ENCODE data around the gene GRK5.

Gene GRK5

GRCh38 chr10:119500821-119501220 is 293.4 kb downstream of the GRK5 start:
- no peak overlapping the region for H3K4me3 ChIP-seq (ENCODE audit: low read depth in 1 of 5, low read length in 5 of 5)
- H3K9ac ChIP-seq (ENCODE audit: low read length in 5 of 5): no peak overlapping the region
- peaks cover 0 to 30% (median 2%) of the 10 kb centered on the region in 5 donors for H3K36me3 ChIP-seq (ENCODE audit: control insufficient read depth in 5 of 5, insufficient read depth in 5 of 5, low read length in 5 of 5)
- peaks cover 0 to 9% (median 2%) of the 10 kb centered on the region in 5 donors for H3K4me1 ChIP-seq (ENCODE audit: control insufficient read depth in 5 of 5, insufficient read depth in 5 of 5, low read length in 5 of 5)
- H3K27ac ChIP-seq (ENCODE audit: low read depth, low read length): no peak overlapping the region
- H3K27me3 ChIP-seq (ENCODE audit: control insufficient read depth in 5 of 5, insufficient read depth in 4 of 5, low read length in 5 of 5): peaks cover 0 to 8% (median 3%) of the 10 kb centered on the region in 5 donors
- no peaks in the 10 kb centered on the region for H3K9me3 ChIP-seq (ENCODE audit: control insufficient read depth in 5 of 5, low read length in 5 of 5)

GRCh38 chr10:119501690-119502089 is 294.3 kb downstream of the GRK5 start:
- no peaks in the 10 kb centered on the region for H3K9me3 ChIP-seq (ENCODE audit: control insufficient read depth in 5 of 5, low read length in 5 of 5)
- no peak overlapping the region for H3K4me3 ChIP-seq (ENCODE audit: low read depth in 1 of 5, low read length in 5 of 5)
- H3K27me3 ChIP-seq (ENCODE audit: control insufficient read depth in 5 of 5, insufficient read depth in 4 of 5, low read length in 5 of 5): peaks cover 0 to 8% (median 3%) of the 10 kb centered on the region in 5 donors
- H3K4me1 ChIP-seq (ENCODE audit: control insufficient read depth in 5 of 5, insufficient read depth in 5 of 5, low read length in 5 of 5): peaks cover 0 to 10% (median 2%) of the 10 kb centered on the region in 5 donors
- no peak overlapping the region for H3K27ac ChIP-seq (ENCODE audit: low read depth, low read length)
- H3K36me3 ChIP-seq (ENCODE audit: control insufficient read depth in 5 of 5, insufficient read depth in 5 of 5, low read length in 5 of 5): peaks cover 0 to 34% (median 4%) of the 10 kb centered on the region in 5 donors
- H3K9ac ChIP-seq (ENCODE audit: low read length in 5 of 5): no peak overlapping the region

GRCh38 chr10:119502209-119502608 is 294.8 kb downstream of the GRK5 start:
- Histone ChIP-seq H3K4me1 (ENCODE audit: control insufficient read depth in 5 of 5, insufficient read depth in 5 of 5, low read length in 5 of 5) (peaks cover 0 to 10% (median 2%) of the 10 kb centered on the region in 5 donors), H3K27ac (ENCODE audit: low read depth, low read length) (no peak overlapping the region)

GRCh38 chr10:119502618-119503155 is 295.3 kb downstream of the GRK5 start:
- H3K4me3 ChIP-seq (ENCODE audit: low read depth in 1 of 5, low read length in 5 of 5): no peak overlapping the region
- peaks cover 0 to 10% (median 2%) of the 10 kb centered on the region in 5 donors for H3K4me1 ChIP-seq (ENCODE audit: control insufficient read depth in 5 of 5, insufficient read depth in 5 of 5, low read length in 5 of 5)
- no peak overlapping the region for H3K27ac ChIP-seq (ENCODE audit: low read depth, low read length)
- no peaks in the 10 kb centered on the region for H3K9me3 ChIP-seq (ENCODE audit: control insufficient read depth in 5 of 5, low read length in 5 of 5)
- H3K27me3 ChIP-seq (ENCODE audit: control insufficient read depth in 5 of 5, insufficient read depth in 4 of 5, low read length in 5 of 5): peaks cover 0 to 8% (median 3%) of the 10 kb centered on the region in 5 donors
- peaks cover 0 to 34% (median 4%) of the 10 kb centered on the region in 5 donors for H3K36me3 ChIP-seq (ENCODE audit: control insufficient read depth in 5 of 5, insufficient read depth in 5 of 5, low read length in 5 of 5)
- H3K9ac ChIP-seq (ENCODE audit: low read length in 5 of 5): no peak overlapping the region

More at GRCh38 chr10:119502209-119502608, 294.8 kb downstream of the GRK5 start:
- H3K4me3 ChIP-seq (ENCODE audit: low read depth in 1 of 5, low read length in 5 of 5): no peak overlapping the region
- no peak overlapping the region for H3K9ac ChIP-seq (ENCODE audit: low read length in 5 of 5)
- peaks cover 0 to 34% (median 4%) of the 10 kb centered on the region in 5 donors for H3K36me3 ChIP-seq (ENCODE audit: control insufficient read depth in 5 of 5, insufficient read depth in 5 of 5, low read length in 5 of 5)
- peaks cover 0 to 8% (median 3%) of the 10 kb centered on the region in 5 donors for H3K27me3 ChIP-seq (ENCODE audit: control insufficient read depth in 5 of 5, insufficient read depth in 4 of 5, low read length in 5 of 5)
- H3K9me3 ChIP-seq (ENCODE audit: control insufficient read depth in 5 of 5, low read length in 5 of 5): no peaks in the 10 kb centered on the region

- Histone ChIP-seq H3K4me1 (ENCODE audit: control insufficient read depth in 5 of 5, insufficient read depth in 5 of 5, low read length in 5 of 5) (peaks cover 0 to 10% (median 2%) of the 10 kb centered on the region in 5 donors), H3K27ac (ENCODE audit: low read depth, low read length) (no peak overlapping the region)
Observed at GRCh38 chr10:119503821-119504220, 296.4 kb downstream of the GRK5 start.

GRCh38 chr10:119504651-119505050 is 297.3 kb downstream of the GRK5 start:
- Histone ChIP-seq H3K27ac (ENCODE audit: low read depth, low read length) (no peak overlapping the region), H3K9ac (ENCODE audit: low read length in 5 of 5) (no peak overlapping the region), H3K4me1 (ENCODE audit: control insufficient read depth in 5 of 5, insufficient read depth in 5 of 5, low read length in 5 of 5) (peaks cover 0 to 10% (median 2%) of the 10 kb centered on the region in 5 donors), H3K9me3 (ENCODE audit: control insufficient read depth in 5 of 5, low read length in 5 of 5) (no peaks in the 10 kb centered on the region), H3K36me3 (ENCODE audit: control insufficient read depth in 5 of 5, insufficient read depth in 5 of 5, low read length in 5 of 5) (peaks cover 0 to 28% (median 3%) of the 10 kb centered on the region in 5 donors), H3K4me3 (ENCODE audit: low read depth in 1 of 5, low read length in 5 of 5) (no peak overlapping the region), H3K27me3 (ENCODE audit: control insufficient read depth in 5 of 5, insufficient read depth in 4 of 5, low read length in 5 of 5) (peaks cover 0 to 8% (median 3%) of the 10 kb centered on the region in 5 donors)

More at GRCh38 chr10:119503821-119504220, 296.4 kb downstream of the GRK5 start:
- H3K4me3 ChIP-seq (ENCODE audit: low read depth in 1 of 5, low read length in 5 of 5): no peak overlapping the region
- H3K27me3 ChIP-seq (ENCODE audit: control insufficient read depth in 5 of 5, insufficient read depth in 4 of 5, low read length in 5 of 5): peaks cover 0 to 8% (median 3%) of the 10 kb centered on the region in 5 donors
- no peak overlapping the region for H3K9ac ChIP-seq (ENCODE audit: low read length in 5 of 5)
- peaks cover 0 to 36% (median 4%) of the 10 kb centered on the region in 5 donors for H3K36me3 ChIP-seq (ENCODE audit: control insufficient read depth in 5 of 5, insufficient read depth in 5 of 5, low read length in 5 of 5)
- H3K9me3 ChIP-seq (ENCODE audit: control insufficient read depth in 5 of 5, low read length in 5 of 5): no peaks in the 10 kb centered on the region

- no peak overlapping the region for H3K9ac ChIP-seq (ENCODE audit: low read length in 5 of 5)
- H3K9me3 ChIP-seq (ENCODE audit: control insufficient read depth in 5 of 5, low read length in 5 of 5): no peaks in the 10 kb centered on the region
- peaks cover 0 to 30% (median 3%) of the 10 kb centered on the region in 5 donors for H3K36me3 ChIP-seq (ENCODE audit: control insufficient read depth in 5 of 5, insufficient read depth in 5 of 5, low read length in 5 of 5)
- peaks cover 0 to 8% (median 3%) of the 10 kb centered on the region in 5 donors for H3K27me3 ChIP-seq (ENCODE audit: control insufficient read depth in 5 of 5, insufficient read depth in 4 of 5, low read length in 5 of 5)
- no peak overlapping the region for H3K27ac ChIP-seq (ENCODE audit: low read depth, low read length)
- H3K4me1 ChIP-seq (ENCODE audit: control insufficient read depth in 5 of 5, insufficient read depth in 5 of 5, low read length in 5 of 5): peaks cover 0 to 12% (median 4%) of the 10 kb centered on the region in 5 donors
- H3K4me3 ChIP-seq (ENCODE audit: low read depth in 1 of 5, low read length in 5 of 5): no peak overlapping the region
Observed at GRCh38 chr10:119505131-119505551, 297.8 kb downstream of the GRK5 start.
